ENCODE measurements around the gene ZC3H7B. TPM values are rescaled to one million over a fixed set of nuclear protein-coding genes. Genes with fewer than 3 reads are reported as not detected.

ZC3H7B gene
- total RNA-seq, 1 donor from 2014 or later: 66.7 TPM

DNA sequence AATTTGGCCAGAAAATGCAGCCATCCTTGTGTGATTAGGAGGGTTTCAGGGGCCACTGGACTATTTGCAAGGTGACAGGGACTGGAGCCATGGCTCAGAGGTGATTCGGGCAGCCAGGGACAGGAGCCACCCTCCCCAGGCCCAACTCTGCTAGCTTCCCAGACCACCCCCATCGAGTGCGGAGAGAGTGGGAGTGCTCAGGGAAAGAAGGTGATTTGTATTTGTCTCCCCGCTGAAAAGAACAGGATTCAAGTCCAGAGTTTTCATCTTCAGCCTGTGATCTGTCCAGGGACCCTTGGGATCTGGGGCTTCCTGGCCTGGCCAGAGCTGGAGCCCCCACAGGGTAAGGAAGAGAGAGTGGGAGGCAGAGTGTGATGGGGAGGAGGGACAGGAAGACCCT is 58.1 kb downstream of the ZC3H7B start:
- peaks cover 3% of the 10 kb centered on the region for H3K9me3 ChIP-seq (ENCODE audit: insufficient read depth, low read depth, low read length)
- Mint-ChIP-seq H3K27ac (ENCODE audit: unreplicated experiment) (no peak overlapping the region), H3K4me1 (ENCODE audit: low read depth, unreplicated experiment) (peaks cover 9% of the 10 kb centered on the region), H3K4me3 (ENCODE audit: unreplicated experiment) (no peak overlapping the region), H3K27me3 (ENCODE audit: low read depth, unreplicated experiment) (no peaks in the 10 kb centered on the region), H3K36me3 (ENCODE audit: low read depth, unreplicated experiment) (peaks cover 4% of the 10 kb centered on the region), H3K9me3 (ENCODE audit: unreplicated experiment) (no peaks in the 10 kb centered on the region)
- no peaks in the 10 kb centered on the region for H3K79me2 ChIP-seq (ENCODE audit: insufficient read depth, low read length)
- H3K4me1 ChIP-seq (ENCODE audit: insufficient read depth, low read length): no peaks in the 10 kb centered on the region
- H3K36me3 ChIP-seq (ENCODE audit: insufficient read depth, low read length): peaks cover under 1% of the 10 kb centered on the region
- H3K27ac ChIP-seq (ENCODE audit: low read depth, low read length): no peak overlapping the region
- H2AFZ ChIP-seq (ENCODE audit: low read depth, low read length): no peak overlapping the region
- DNase-seq (ENCODE audit: low read depth): no peak
- peaks cover 3% of the 10 kb centered on the region for H4K20me1 ChIP-seq (ENCODE audit: insufficient read depth, low read length)
- H3K9ac ChIP-seq (ENCODE audit: low read length): no peak overlapping the region
- no peak for FAIRE-seq
- H3K4me2 ChIP-seq (ENCODE audit: low read length): no peak overlapping the region
- no peaks in the 10 kb centered on the region for H3K27me3 ChIP-seq (ENCODE audit: insufficient read depth, low read length)
- no peak overlapping the region for H3K4me3 ChIP-seq (ENCODE audit: insufficient read depth, low read depth, low read length)
- no peak for TF ChIP-seq EZH2 (IDR thresholded peaks at IDR 0.05; ENCODE audit: insufficient read depth, low read length)
- TF ChIP-seq, protein P1, sequence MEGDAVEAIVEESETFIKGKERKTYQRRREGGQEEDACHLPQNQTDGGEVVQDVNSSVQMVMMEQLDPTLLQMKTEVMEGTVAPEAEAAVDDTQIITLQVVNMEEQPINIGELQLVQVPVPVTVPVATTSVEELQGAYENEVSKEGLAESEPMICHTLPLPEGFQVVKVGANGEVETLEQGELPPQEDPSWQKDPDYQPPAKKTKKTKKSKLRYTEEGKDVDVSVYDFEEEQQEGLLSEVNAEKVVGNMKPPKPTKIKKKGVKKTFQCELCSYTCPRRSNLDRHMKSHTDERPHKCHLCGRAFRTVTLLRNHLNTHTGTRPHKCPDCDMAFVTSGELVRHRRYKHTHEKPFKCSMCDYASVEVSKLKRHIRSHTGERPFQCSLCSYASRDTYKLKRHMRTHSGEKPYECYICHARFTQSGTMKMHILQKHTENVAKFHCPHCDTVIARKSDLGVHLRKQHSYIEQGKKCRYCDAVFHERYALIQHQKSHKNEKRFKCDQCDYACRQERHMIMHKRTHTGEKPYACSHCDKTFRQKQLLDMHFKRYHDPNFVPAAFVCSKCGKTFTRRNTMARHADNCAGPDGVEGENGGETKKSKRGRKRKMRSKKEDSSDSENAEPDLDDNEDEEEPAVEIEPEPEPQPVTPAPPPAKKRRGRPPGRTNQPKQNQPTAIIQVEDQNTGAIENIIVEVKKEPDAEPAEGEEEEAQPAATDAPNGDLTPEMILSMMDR (IDR thresholded peaks at IDR 0.05; ENCODE audit: insufficient read depth, low read depth, low read length): no peak

DNA sequence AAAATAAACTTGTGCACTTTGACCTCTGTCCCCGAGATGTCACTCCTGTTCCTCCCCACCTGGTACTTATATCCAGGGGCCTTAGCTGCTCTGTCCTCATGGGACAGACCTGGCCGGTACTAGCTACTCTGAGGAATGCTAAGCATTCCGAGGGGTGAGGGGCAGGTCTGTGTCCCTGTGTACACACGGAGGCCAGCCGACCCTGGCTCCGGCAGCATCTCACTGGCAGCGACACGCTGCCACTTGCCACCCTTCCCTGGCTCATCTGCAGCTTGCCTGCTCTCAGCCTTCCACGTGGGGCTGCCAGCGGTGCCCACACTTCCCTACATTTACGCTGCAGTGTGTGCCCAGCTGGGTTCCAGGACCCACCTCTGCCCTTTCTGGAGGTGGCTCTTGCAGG is 58.8 kb downstream of the ZC3H7B start:
- Histone ChIP-seq H3K4me1 (ENCODE audit: insufficient read depth, low read length) (no peaks in the 10 kb centered on the region), H4K20me1 (ENCODE audit: insufficient read depth, low read length) (peaks cover 3% of the 10 kb centered on the region), H3K4me2 (ENCODE audit: low read length) (no peak overlapping the region), H3K9ac (ENCODE audit: low read length) (no peak overlapping the region), H3K79me2 (ENCODE audit: insufficient read depth, low read length) (no peaks in the 10 kb centered on the region), H3K27me3 (ENCODE audit: insufficient read depth, low read length) (no peaks in the 10 kb centered on the region), H3K27ac (ENCODE audit: low read depth, low read length) (no peak overlapping the region), H3K9me3 (ENCODE audit: insufficient read depth, low read depth, low read length) (peaks cover 3% of the 10 kb centered on the region), H3K36me3 (ENCODE audit: insufficient read depth, low read length) (no peaks in the 10 kb centered on the region), H3K4me3 (ENCODE audit: insufficient read depth, low read depth, low read length) (no peak overlapping the region), H2AFZ (ENCODE audit: low read depth, low read length) (no peak overlapping the region)
- H3K27ac Mint-ChIP-seq (ENCODE audit: unreplicated experiment): peak overlapping the region; percentile 60
- H3K4me3 Mint-ChIP-seq (ENCODE audit: unreplicated experiment): no peak overlapping the region
- H3K36me3 Mint-ChIP-seq (ENCODE audit: low read depth, unreplicated experiment): peaks cover 4% of the 10 kb centered on the region
- no peaks in the 10 kb centered on the region for H3K9me3 Mint-ChIP-seq (ENCODE audit: unreplicated experiment)
- DNase-seq (ENCODE audit: low read depth): no peak
- peaks cover 9% of the 10 kb centered on the region for H3K4me1 Mint-ChIP-seq (ENCODE audit: low read depth, unreplicated experiment)
- no peak for FAIRE-seq
- TF ChIP-seq, protein P1 (IDR thresholded peaks at IDR 0.05; ENCODE audit: insufficient read depth, low read depth, low read length): no peak
- no peak for TF ChIP-seq EZH2 (IDR thresholded peaks at IDR 0.05; ENCODE audit: insufficient read depth, low read length)
- no peaks in the 10 kb centered on the region for H3K27me3 Mint-ChIP-seq (ENCODE audit: low read depth, unreplicated experiment)

DNA sequence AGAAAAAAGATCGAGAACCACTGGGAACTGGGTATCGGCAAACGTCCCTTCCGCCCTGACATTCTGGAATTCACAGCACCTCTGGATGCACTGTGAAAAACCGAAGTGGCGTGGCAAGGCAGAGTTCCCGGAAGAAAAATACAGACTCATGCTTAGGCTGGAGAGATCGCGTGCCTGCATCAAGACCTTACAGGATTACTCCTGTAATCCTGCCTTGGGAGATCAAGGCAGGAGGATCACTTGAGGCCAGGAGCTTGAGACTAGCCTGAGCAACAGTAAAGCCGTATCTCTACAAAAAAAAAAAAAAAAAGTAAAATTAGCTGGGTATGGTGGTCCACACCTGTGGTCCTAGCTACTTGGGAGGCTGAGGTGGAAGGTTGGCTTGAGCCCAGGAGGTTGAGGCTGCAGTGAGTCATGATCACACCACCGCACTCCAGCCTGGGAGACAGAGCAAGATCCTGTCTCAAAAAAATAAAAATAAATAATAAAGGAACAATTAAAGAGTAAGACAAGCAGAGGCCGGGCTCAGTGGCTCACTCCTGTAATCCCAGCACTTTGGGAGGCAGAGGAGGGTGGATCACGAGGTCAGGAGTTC is 60.5 kb downstream of the ZC3H7B start:
- no peak overlapping the region for H3K4me2 ChIP-seq (ENCODE audit: low read length)
- peaks cover 9% of the 10 kb centered on the region for H3K4me1 Mint-ChIP-seq (ENCODE audit: low read depth, unreplicated experiment)
- FAIRE-seq (no peak), DNase-seq (ENCODE audit: low read depth) (peak; percentile 6)
- no peaks in the 10 kb centered on the region for H3K36me3 ChIP-seq (ENCODE audit: insufficient read depth, low read length)
- no peak overlapping the region for H3K4me3 Mint-ChIP-seq (ENCODE audit: unreplicated experiment)
- H3K27ac Mint-ChIP-seq (ENCODE audit: unreplicated experiment): no peak overlapping the region
- H2AFZ ChIP-seq (ENCODE audit: low read depth, low read length): no peak overlapping the region
- no peak overlapping the region for H3K9ac ChIP-seq (ENCODE audit: low read length)
- peaks cover 3% of the 10 kb centered on the region for H3K9me3 ChIP-seq (ENCODE audit: insufficient read depth, low read depth, low read length)
- H3K27me3 Mint-ChIP-seq (ENCODE audit: low read depth, unreplicated experiment): peaks cover 7% of the 10 kb centered on the region
- peaks cover 3% of the 10 kb centered on the region for H4K20me1 ChIP-seq (ENCODE audit: insufficient read depth, low read length)
- peaks cover 1% of the 10 kb centered on the region for H3K4me1 ChIP-seq (ENCODE audit: insufficient read depth, low read length)
- H3K36me3 Mint-ChIP-seq (ENCODE audit: low read depth, unreplicated experiment): peaks cover 4% of the 10 kb centered on the region
- no peak overlapping the region for H3K4me3 ChIP-seq (ENCODE audit: insufficient read depth, low read depth, low read length)
- H3K27ac ChIP-seq (ENCODE audit: low read depth, low read length): no peak overlapping the region
- H3K79me2 ChIP-seq (ENCODE audit: insufficient read depth, low read length): no peaks in the 10 kb centered on the region
- TF ChIP-seq, protein P1 (IDR thresholded peaks at IDR 0.05; ENCODE audit: insufficient read depth, low read depth, low read length): no peak
- no peak for TF ChIP-seq EZH2 (IDR thresholded peaks at IDR 0.05; ENCODE audit: insufficient read depth, low read length)
- no peaks in the 10 kb centered on the region for H3K27me3 ChIP-seq (ENCODE audit: insufficient read depth, low read length)
- H3K9me3 Mint-ChIP-seq (ENCODE audit: unreplicated experiment): no peaks in the 10 kb centered on the region
